Right lobe of liver (tissue), 4 donors: ENCODE measurements around the gene SMG7.

Experiments
- CTCF ChIP-seq, 4 donors: fragments of 200-600 bp in 3 of 4; fragments of 450-650 bp in 1 of 4; IDR thresholded peaks; one replicate each; pipeline versions ENCODE4 v1.5.1 to v1.8.0; 2016 to 2022; ENCODE audit warnings: antibody characterized with exemption in 4 of 4, mild to moderate bottlenecking in 2 of 4
- POLR2A ChIP-seq: fragments of 450-650 bp; IDR thresholded peaks from one replicate; pipeline ENCODE4 v1.6.1; 2017; ENCODE audit warnings: antibody characterized with exemption, mild to moderate bottlenecking
- donor health status: DM: no; HTN: no; CAD: no.
- donor health status: DM: no; HTN: no; CAD: no.
- donor health status: DM: no; HTN: yes; CAD: no.

- TF ChIP-seq CTCF (IDR thresholded peaks at IDR 0.05) (no peak), POLR2A (no peak)
Observed at GRCh38 chr1:183522104-183522503, 49.8 kb downstream of the SMG7 start.
